ENCODE measurements around the gene C14orf119.

C14orf119 gene

GRCh38 chr14:23101213-23101970, 6.1 kb downstream of the C14orf119 start:
- no peak for TF ChIP-seq CTCF (conservative IDR thresholded peaks at IDR 0.05; ENCODE audit: low read depth)
- CTCF ChIA-PET = interaction anchor here (0.9 to 1.5 kb wide), 4 partner anchors 10 to 33 kb away, joined by 4 to 6 read pairs (median 4); no protein-coding TSS in a partner anchor
- H3K27ac ChIP-seq = no peak overlapping the region
- no peak for DNase-seq (ENCODE audit: low spot score)
- POLR2A ChIA-PET (ENCODE audit: low non-redundant PET) = no interaction called here

- CTCF ChIA-PET = interaction anchor here (0.9 to 1.5 kb wide), 4 partner anchors 11 to 33 kb away, joined by 4 to 6 read pairs (median 4); no protein-coding TSS in a partner anchor
- DNase-seq (ENCODE audit: low spot score) = no peak
- no peak overlapping the region for H3K27ac ChIP-seq
- POLR2A ChIA-PET (ENCODE audit: low non-redundant PET) = no interaction called here
- TF ChIP-seq CTCF (conservative IDR thresholded peaks at IDR 0.05; ENCODE audit: low read depth) = no peak
Observed at GRCh38 chr14:23101986-23102625, 6.8 kb downstream of the C14orf119 start.

GRCh38 chr14:23102801-23103200, 7.5 kb downstream of the C14orf119 start:
- ChIA-PET CTCF (interaction anchor here (1.5 kb wide), 1 partner anchor 34 kb away, joined by 6 read pairs; no protein-coding TSS in a partner anchor), POLR2A (ENCODE audit: low non-redundant PET) (no interaction called here)
- TF ChIP-seq CTCF (conservative IDR thresholded peaks at IDR 0.05; ENCODE audit: low read depth) = no peak
- DNase-seq (ENCODE audit: low spot score) = no peak
- H3K27ac ChIP-seq = no peak overlapping the region

GRCh38 chr14:23103581-23103980, 8.3 kb downstream of the C14orf119 start:
- no peak overlapping the region for H3K27ac ChIP-seq
- TF ChIP-seq CTCF (conservative IDR thresholded peaks at IDR 0.05; ENCODE audit: low read depth) = no peak
- no peak for DNase-seq (ENCODE audit: low spot score)
- ChIA-PET CTCF (no interaction called here), POLR2A (ENCODE audit: low non-redundant PET) (no interaction called here)

- TF ChIP-seq CTCF (conservative IDR thresholded peaks at IDR 0.05; ENCODE audit: low read depth) = no peak
- ChIA-PET POLR2A (ENCODE audit: low non-redundant PET) (no interaction called here), CTCF (interaction anchor here (0.7 kb wide), 2 partner anchors 28 to 39 kb away, joined by 3 to 6 read pairs; no protein-coding TSS in a partner anchor)
- no peak overlapping the region for H3K27ac ChIP-seq
- DNase-seq (ENCODE audit: low spot score) = no peak
Observed at GRCh38 chr14:23104070-23104590, 8.8 kb downstream of the C14orf119 start.

GRCh38 chr14:23104591-23105347, 9.5 kb downstream of the C14orf119 start, which contains the start of gene CIROP:
Gene CIROP, minus strand, starts transcription at chr14:23104989. Its CDS starts 69 bp downstream, at chr14:23104920.
- DNase-seq (ENCODE audit: low spot score) = no peak
- ChIA-PET POLR2A (ENCODE audit: low non-redundant PET) (no interaction called here), CTCF (interaction anchor here (0.7 kb wide), 2 partner anchors 29 to 38 kb away, joined by 3 to 6 read pairs; no protein-coding TSS in a partner anchor)

More at GRCh38 chr14:23104591-23105347, 9.5 kb downstream of the C14orf119 start, which contains the start of gene CIROP:
- H3K27ac ChIP-seq = no peak within 1 kb of the TSS
- TF ChIP-seq CTCF (conservative IDR thresholded peaks at IDR 0.05; ENCODE audit: low read depth) = no peak
